PC-3 (cell line): ENCODE data around the gene ZNF76. TPM values are rescaled to one million over a fixed set of nuclear protein-coding genes. Genes with fewer than 3 reads are reported as not detected.

Source experiments
- ATAC-seq: fragments of 200-7000 bp; cut with Tn5 transposase; 2 replicates; pipeline ENCODE4 v1.9.1; 2020; ENCODE audit warnings: mild to moderate bottlenecking, moderate library complexity
- Bru-seq: library from RNA; stranded (reverse); fragments of 400-500 nt; gene quantifications from one replicate; lab custom pipeline; 2021; lab: Mats Ljungman, UMichigan
- BruChase-seq, 2 experiments: library from RNA; stranded (reverse); fragments of 400-500 nt; gene quantifications; one replicate each; lab custom pipeline; 2021; lab: Mats Ljungman, UMichigan
- BruUV-seq: library from RNA; stranded (reverse); fragments of 400-500 nt; replicated peaks from 2 replicates; lab custom pipeline; 2021; lab: Mats Ljungman, UMichigan
- CTCF ChIA-PET: fragments of 300-600 bp; sonication (Branson Sonifier 250); formaldehyde crosslinking; loops from one replicate; lab custom pipeline; 2022; ENCODE audit warnings: antibody characterized with exemption; lab: Charles Lee
- POLR2A ChIA-PET: fragments of 300-600 bp; sonication (Branson Sonifier 250); formaldehyde crosslinking; loops from one replicate; lab custom pipeline; 2022; ENCODE audit warnings: antibody characterized with exemption; ENCODE audit not compliant: unreplicated experiment; lab: Charles Lee
- DNase-seq: peaks from one replicate; pipeline ENCODE4 v3.0.0-alpha.2; 2015
- H2AFZ ChIP-seq: fragments of 300-600 bp; sonication (generic); 2 replicates; pipeline ENCODE4 v1.6.0; 2016; ENCODE audit warnings: antibody characterized with exemption, low read length
- H3F3A ChIP-seq: fragments of 300-600 bp; sonication (generic); one replicate; pipeline ENCODE4 v1.6.0; 2017; ENCODE audit warnings: antibody characterized with exemption, low read length, control low read depth, mild to moderate bottlenecking; ENCODE audit not compliant: unreplicated experiment
- H3K27ac ChIP-seq: fragments of 300-600 bp; sonication (generic); 2 replicates; pipeline ENCODE4 v1.5.1; 2016; ENCODE audit warnings: mild to moderate bottlenecking, low read length
- H3K27me3 ChIP-seq: fragments of 300-600 bp; sonication (generic); 2 replicates; pipeline ENCODE4 v1.6.1; 2016; ENCODE audit warnings: low read length, mixed read lengths
- H3K36me3 ChIP-seq: fragments of 300-600 bp; sonication (generic); 2 replicates; pipeline ENCODE4 v1.6.1; 2016; ENCODE audit warnings: low read depth, mixed run types, low read length, mixed read lengths
- H3K4me1 ChIP-seq: fragments of 300-600 bp; sonication (generic); 2 replicates; pipeline ENCODE4 v1.5.1; 2016; ENCODE audit warnings: low read length; ENCODE audit not compliant: insufficient read depth
- H3K4me2 ChIP-seq: fragments of 300-600 bp; sonication (generic); 2 replicates; pipeline ENCODE4 v1.6.0; 2016; ENCODE audit warnings: low read length
- H3K4me3 ChIP-seq: fragments of 300-600 bp; sonication (generic); 2 replicates; pipeline ENCODE4 v1.5.1; 2016; ENCODE audit warnings: mild to moderate bottlenecking, low read length, mixed read lengths
- H3K79me2 ChIP-seq: fragments of 300-600 bp; sonication (generic); 2 replicates; pipeline ENCODE4 v1.6.1; 2017; ENCODE audit warnings: low read length, mixed read lengths
- H3K9ac ChIP-seq: fragments of 300-600 bp; sonication (generic); 2 replicates; pipeline ENCODE4 v1.6.0; 2016; ENCODE audit warnings: mild to moderate bottlenecking, low read length
- H3K9me2 ChIP-seq: fragments of 300-600 bp; sonication (generic); replicated peaks from 2 replicates; pipeline ENCODE4 v1.6.1; 2016; ENCODE audit warnings: mixed run types, low read length, mixed read lengths
- H3K9me3 ChIP-seq: fragments of 300-600 bp; sonication (generic); 2 replicates; pipeline ENCODE4 v1.6.1; 2016; ENCODE audit warnings: low read length, mixed read lengths
- H4K20me1 ChIP-seq: fragments of 300-600 bp; sonication (generic); 2 replicates; pipeline ENCODE4 v1.6.1; 2016; ENCODE audit warnings: low read length, mixed read lengths
- EZH2 ChIP-seq: fragments of 300-600 bp; sonication (generic); IDR thresholded peaks from one replicate; pipeline ENCODE4 v1.6.1; 2017; ENCODE audit warnings: antibody characterized with exemption, mild to moderate bottlenecking, low read length; ENCODE audit not compliant: unreplicated experiment
- EZH2phosphoT487 ChIP-seq: fragments of 300-600 bp; sonication (generic); IDR thresholded peaks from 2 replicates; pipeline ENCODE4 v1.6.1; 2018; ENCODE audit warnings: mild to moderate bottlenecking, antibody characterized with exemption, low read length, borderline replicate concordance
- intact Hi-C: fragments of 100-400 bp; cut with micrococcal nuclease; formaldehyde crosslinking; loops from 2 replicates; pipeline ENCODE4 v1.9.0; 2023
- long read RNA-seq: library from polyadenylated mRNA; unstranded; transcript quantifications from one replicate; pipeline ENCODE4 v2.0.0, GENCODE V29; 2021; ENCODE audit not compliant: unreplicated experiment
- total RNA-seq: library from RNA; depleted of rRNA; stranded (reverse); fragments of >200 nt; gene quantifications from 2 replicates; pipeline ENCODE4 v1.2.3, GENCODE V29; 2014; rRNA removed
- TF ChIP-seq, protein P1 (sequence below): fragments of 300-600 bp; sonication (generic); conservative IDR thresholded peaks from 2 replicates; pipeline ENCODE4 v1.5.1; 2017; ENCODE audit warnings: antibody characterized with exemption, low read depth, mild to moderate bottlenecking, low read length

ZNF76 gene
- total RNA-seq: 17.9 and 20.8 TPM in 2 replicates
- Bru-seq, nascent RNA: percentile 65 among the genes with signal in this experiment
- BruChase-seq, experiment 1, labeled RNA remaining after a 6-hour chase: percentile 62 among the genes with signal in this experiment
- percentile 62 among the genes with signal in this experiment for BruChase-seq, experiment 2, labeled RNA remaining after a 2-hour chase
- long read RNA-seq, partial matches to known transcripts: 30 of 55 reads
- long read RNA-seq, other reads (novel, unspliced or antisense): 15 of 55 reads

DNA sequence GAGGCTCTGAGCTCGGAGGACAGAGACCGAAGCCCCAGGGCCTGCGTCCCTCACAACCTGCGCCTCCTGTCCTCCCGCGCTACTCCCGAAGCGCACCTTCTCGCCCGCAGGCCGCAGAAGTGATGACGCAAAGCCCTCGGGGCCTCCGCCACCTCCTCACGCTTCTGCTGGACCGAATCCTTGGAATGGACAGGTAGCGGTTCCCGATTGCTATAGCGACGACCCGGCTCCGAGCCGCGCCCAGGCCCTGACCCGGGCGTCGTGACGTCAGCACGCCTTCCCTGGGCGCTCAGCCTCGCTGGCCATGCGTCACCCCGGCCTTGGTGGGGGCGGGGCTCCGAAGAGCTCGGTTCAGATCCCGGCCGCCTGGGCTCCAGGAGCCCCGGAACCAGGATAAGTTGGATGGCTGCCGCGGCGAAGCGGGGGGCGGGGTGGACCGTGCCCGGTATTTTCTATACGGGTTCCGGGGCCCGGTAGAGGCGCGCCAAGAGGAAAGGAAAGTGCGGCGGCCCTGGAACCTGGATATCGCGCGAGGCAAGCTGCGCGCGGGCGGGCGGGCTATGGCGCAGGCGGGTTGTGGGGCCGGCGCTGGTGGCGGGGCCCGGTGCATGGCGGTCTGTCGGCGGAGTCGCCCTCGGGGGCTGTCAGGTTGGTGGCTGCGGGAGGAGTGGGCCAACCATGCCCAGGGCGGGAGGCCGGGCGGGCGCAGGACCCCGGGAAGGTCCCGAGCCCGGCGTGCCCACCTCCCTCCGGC, at the start of gene ZNF76:
Gene ZNF76 (plus strand): TSS at position 542 of the 754 bp plus-strand sequence. CDS start 21,417 bp downstream, outside the sequence.
- TF ChIP-seq EZH2phosphoT487: no peak
- TF ChIP-seq EZH2: no peak
- TF ChIP-seq, protein P1, sequence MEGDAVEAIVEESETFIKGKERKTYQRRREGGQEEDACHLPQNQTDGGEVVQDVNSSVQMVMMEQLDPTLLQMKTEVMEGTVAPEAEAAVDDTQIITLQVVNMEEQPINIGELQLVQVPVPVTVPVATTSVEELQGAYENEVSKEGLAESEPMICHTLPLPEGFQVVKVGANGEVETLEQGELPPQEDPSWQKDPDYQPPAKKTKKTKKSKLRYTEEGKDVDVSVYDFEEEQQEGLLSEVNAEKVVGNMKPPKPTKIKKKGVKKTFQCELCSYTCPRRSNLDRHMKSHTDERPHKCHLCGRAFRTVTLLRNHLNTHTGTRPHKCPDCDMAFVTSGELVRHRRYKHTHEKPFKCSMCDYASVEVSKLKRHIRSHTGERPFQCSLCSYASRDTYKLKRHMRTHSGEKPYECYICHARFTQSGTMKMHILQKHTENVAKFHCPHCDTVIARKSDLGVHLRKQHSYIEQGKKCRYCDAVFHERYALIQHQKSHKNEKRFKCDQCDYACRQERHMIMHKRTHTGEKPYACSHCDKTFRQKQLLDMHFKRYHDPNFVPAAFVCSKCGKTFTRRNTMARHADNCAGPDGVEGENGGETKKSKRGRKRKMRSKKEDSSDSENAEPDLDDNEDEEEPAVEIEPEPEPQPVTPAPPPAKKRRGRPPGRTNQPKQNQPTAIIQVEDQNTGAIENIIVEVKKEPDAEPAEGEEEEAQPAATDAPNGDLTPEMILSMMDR: no peak
- DNase-seq (peak; percentile 99), ATAC-seq (peak; percentile 95)
- H2AFZ ChIP-seq: peak within 1 kb of the TSS; percentile 86
- peaks cover 21% of the 10 kb centered on the region for H3K79me2 ChIP-seq
- no TSS peak for BruUV-seq
- peak within 1 kb of the TSS; percentile 95 for H3K4me2 ChIP-seq
- peak within 1 kb of the TSS; percentile 81 for H3K27ac ChIP-seq
- H3K27me3 ChIP-seq: no peaks in the 10 kb centered on the region
- H3K4me1 ChIP-seq: peaks cover 18% of the 10 kb centered on the region
- H3K4me3 ChIP-seq: peak within 1 kb of the TSS; percentile 89
- H3F3A ChIP-seq: no peaks in the 10 kb centered on the region
- no peaks in the 10 kb centered on the region for H4K20me1 ChIP-seq
- H3K36me3 ChIP-seq: no peaks in the 10 kb centered on the region
- peak within 1 kb of the TSS; percentile 97 for H3K9ac ChIP-seq
- intact Hi-C loops: no loop called here
- ChIA-PET CTCF (interaction anchor here (0.6 kb wide), 2 partner anchors 66 to 234 kb away, joined by 3 to 11 read pairs; no protein-coding TSS in a partner anchor), POLR2A (interaction anchor here (0.6 kb wide), 2 partner anchors 132 to 145 kb away, joined by 3 read pairs; no protein-coding TSS in a partner anchor)
- H3K9me2 ChIP-seq: no peaks in the 10 kb centered on the region
- no peaks in the 10 kb centered on the region for H3K9me3 ChIP-seq

DNA sequence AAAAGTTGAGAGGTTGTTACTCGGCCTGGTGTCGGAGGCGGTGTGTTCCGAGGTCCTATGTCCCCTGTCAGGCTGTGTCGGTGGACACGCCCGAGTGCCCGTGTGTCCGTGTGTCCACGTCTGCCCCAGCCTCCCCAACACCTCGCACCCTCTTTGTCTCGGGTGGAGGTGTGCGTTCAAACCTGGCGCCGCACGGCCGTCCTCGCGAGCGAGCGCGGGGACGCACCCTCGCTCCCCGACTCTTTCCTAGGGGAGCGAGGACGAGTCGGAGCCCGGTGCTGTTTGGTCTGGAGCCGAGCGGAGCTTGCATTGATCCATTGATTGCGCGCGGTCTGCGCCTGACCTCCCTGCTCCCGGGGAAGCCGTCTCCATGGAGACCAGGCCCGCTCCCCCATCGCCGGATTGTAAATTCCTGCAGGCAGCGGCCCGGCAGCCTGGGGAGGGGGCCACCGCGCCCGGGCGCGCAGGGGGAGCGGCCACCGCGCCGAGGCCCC, 46.2 kb upstream of the ZNF76 start:
- BruUV-seq: no TSS peak
- CTCF ChIA-PET: no interaction called here
- no peaks in the 10 kb centered on the region for H3K36me3 ChIP-seq
- peak overlapping the region; percentile 76; the same call in 1 of the 2 replicates for H3K4me3 ChIP-seq
- H3K27me3 ChIP-seq: no peaks in the 10 kb centered on the region
- no peak for DNase-seq
- ATAC-seq: no peak
- no peaks in the 10 kb centered on the region for H4K20me1 ChIP-seq
- H3K4me2 ChIP-seq: peak overlapping the region; percentile 94
- H2AFZ ChIP-seq: peak overlapping the region; percentile 85; the same call in 1 of the 2 replicates
- no peaks in the 10 kb centered on the region for H3F3A ChIP-seq
- H3K27ac ChIP-seq: no peak overlapping the region
- TF ChIP-seq, protein P1: no peak
- no peak for TF ChIP-seq EZH2
- TF ChIP-seq EZH2phosphoT487: no peak
- no peaks in the 10 kb centered on the region for H3K9me3 ChIP-seq
- H3K4me1 ChIP-seq: peaks cover 13% of the 10 kb centered on the region; the same call in 1 of the 2 replicates
- no peaks in the 10 kb centered on the region for H3K9me2 ChIP-seq
- no peak overlapping the region for H3K9ac ChIP-seq
- intact Hi-C loops: no loop called here
- POLR2A ChIA-PET: no interaction called here
- no peaks in the 10 kb centered on the region for H3K79me2 ChIP-seq
